SK-N-SH treated with all-trans-retinoic acid at 6 μM for 48 hours (cell line): ENCODE data around the gene PRTFDC1.

Source experiments
- ATAC-seq: fragments of 200-7000 bp; cut with Tn5 transposase; 3 replicates; pipeline ENCODE4 v1.9.1; 2020; ENCODE audit warnings: mild to moderate bottlenecking, moderate library complexity
- ARNTL ChIP-seq: fragments of 450-650 bp; formaldehyde crosslinking; IDR thresholded peaks from 2 replicates; pipeline ENCODE4 v1.5.0; 2020; ENCODE audit warnings: low read depth, mild to moderate bottlenecking, moderate library complexity, borderline replicate concordance
- BACH2 ChIP-seq: fragments of 250-450 bp; sonication (Bioruptor Pico); IDR thresholded peaks from 2 replicates; pipeline ENCODE4 v1.9.0; 2021; ENCODE audit warnings: mild to moderate bottlenecking, borderline replicate concordance
- CSDC2 ChIP-seq: fragments of 250-450 bp; sonication (Bioruptor Pico); IDR thresholded peaks from 2 replicates; pipeline ENCODE4 v1.5.0; 2020; ENCODE audit warnings: mild to moderate bottlenecking, moderate library complexity
- ESRRG ChIP-seq: fragments of 250-450 bp; sonication (Bioruptor Pico); IDR thresholded peaks from 2 replicates; pipeline ENCODE4 v1.6.1; 2021; ENCODE audit warnings: mild to moderate bottlenecking
- GLIS3 ChIP-seq: fragments of 250-450 bp; sonication (Bioruptor Pico); IDR thresholded peaks from 2 replicates; pipeline ENCODE4 v1.5.0; 2020; ENCODE audit warnings: mild to moderate bottlenecking, moderate library complexity
- ISL1 ChIP-seq: fragments of 250-450 bp; sonication (Bioruptor Pico); IDR thresholded peaks from 2 replicates; pipeline ENCODE4 v2.1.2; 2022; ENCODE audit warnings: mild to moderate bottlenecking, moderate library complexity
- OSR1 ChIP-seq: fragments of 250-450 bp; sonication (Bioruptor Pico); IDR thresholded peaks from 2 replicates; pipeline ENCODE4 v1.8.0; 2022; ENCODE audit warnings: moderate library complexity, mild to moderate bottlenecking, inconsistent platforms
- SNAI2 ChIP-seq: fragments of 250-450 bp; sonication (Bioruptor Pico); IDR thresholded peaks from 2 replicates; pipeline ENCODE4 v1.5.0; 2020; ENCODE audit warnings: mild to moderate bottlenecking, moderate library complexity
- TCF4 ChIP-seq: fragments of 250-450 bp; sonication (Bioruptor Pico); IDR thresholded peaks from 2 replicates; pipeline ENCODE4 v1.8.0; 2021; ENCODE audit warnings: mild to moderate bottlenecking, moderate library complexity, borderline replicate concordance
- TOX ChIP-seq: fragments of 250-450 bp; sonication (Bioruptor Pico); IDR thresholded peaks from 2 replicates; pipeline ENCODE4 v1.8.0; 2021; ENCODE audit warnings: mild to moderate bottlenecking, moderate library complexity, borderline replicate concordance
- ZFP3 ChIP-seq: fragments of 250-450 bp; sonication (Bioruptor Pico); IDR thresholded peaks from 2 replicates; pipeline ENCODE4 v1.5.0; 2020; ENCODE audit warnings: mild to moderate bottlenecking, moderate library complexity
- ZFP30 ChIP-seq: fragments of 450-650 bp; formaldehyde crosslinking; IDR thresholded peaks from 2 replicates; pipeline ENCODE4 v1.5.0; 2022; ENCODE audit warnings: mild to moderate bottlenecking, moderate library complexity
- ZNF565 ChIP-seq: fragments of 450-650 bp; formaldehyde crosslinking; conservative IDR thresholded peaks from 2 replicates; pipeline ENCODE4 v1.5.0; 2020; ENCODE audit warnings: low read depth, mild to moderate bottlenecking, moderate library complexity
- ZNF70 ChIP-seq: fragments of 450-650 bp; formaldehyde crosslinking; IDR thresholded peaks from 2 replicates; pipeline ENCODE4 v1.5.0; 2020; ENCODE audit warnings: mild to moderate bottlenecking, moderate library complexity
- ZNF8 ChIP-seq: fragments of 450-650 bp; formaldehyde crosslinking; IDR thresholded peaks from 2 replicates; pipeline ENCODE4 v1.5.0; 2020; ENCODE audit warnings: mild to moderate bottlenecking, moderate library complexity
- TF ChIP-seq, protein P1 (sequence below): fragments of 250-450 bp; sonication (Bioruptor Pico); IDR thresholded peaks from 2 replicates; pipeline ENCODE4 v1.5.0; 2020; ENCODE audit warnings: mild to moderate bottlenecking, moderate library complexity
- TF ChIP-seq, protein P2 (sequence below): fragments of 250-450 bp; sonication (Bioruptor Pico); IDR thresholded peaks from 2 replicates; pipeline ENCODE4 v1.5.1; 2021; ENCODE audit warnings: mild to moderate bottlenecking, moderate library complexity
- TF ChIP-seq, protein P3 (sequence below): fragments of 250-450 bp; sonication (Bioruptor Pico); IDR thresholded peaks from 2 replicates; pipeline ENCODE4 v1.8.0; 2021; ENCODE audit warnings: low read depth, mild to moderate bottlenecking, moderate library complexity, borderline replicate concordance
- TF ChIP-seq, protein P4 (sequence below): fragments of 250-450 bp; sonication (Bioruptor Pico); IDR thresholded peaks from 2 replicates; pipeline ENCODE4 v1.5.1; 2020; ENCODE audit warnings: low read depth, mild to moderate bottlenecking, moderate library complexity
- TF ChIP-seq, protein P5 (sequence below): fragments of 250-450 bp; sonication (Bioruptor Pico); IDR thresholded peaks from 2 replicates; pipeline ENCODE4 v1.8.0; 2020; ENCODE audit warnings: mild to moderate bottlenecking, moderate library complexity, borderline replicate concordance

The PRTFDC1 gene

DNA sequence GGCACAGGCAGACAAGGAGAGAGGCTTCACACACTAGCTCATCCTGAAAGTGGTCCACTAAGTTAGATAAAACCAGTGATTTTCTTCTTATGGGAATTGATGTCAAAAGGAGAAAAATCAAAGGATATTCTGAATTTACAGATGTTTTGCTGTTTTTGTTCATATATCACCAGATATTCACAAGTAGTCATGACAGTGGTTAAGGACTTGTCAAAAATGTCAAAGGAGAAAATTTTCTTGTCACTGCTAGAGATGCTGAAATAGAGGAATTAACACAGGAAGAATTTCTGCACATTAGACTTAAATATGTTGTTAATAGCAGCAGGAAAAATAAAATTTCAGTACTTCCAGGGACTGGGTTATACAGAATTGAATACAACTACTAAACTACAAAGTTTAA lies 78.3 kb downstream of the PRTFDC1 start:
- TF ChIP-seq BACH2: no peak
- no peak for TF ChIP-seq OSR1 (CRISPR knock-in tag)
- no peak for TF ChIP-seq ESRRG
- TF ChIP-seq GLIS3 (CRISPR knock-in tag): no peak
- no peak for TF ChIP-seq SNAI2
- TF ChIP-seq CSDC2 (CRISPR knock-in tag): no peak
- no peak for TF ChIP-seq TOX (CRISPR knock-in tag)
- TF ChIP-seq, protein P1, sequence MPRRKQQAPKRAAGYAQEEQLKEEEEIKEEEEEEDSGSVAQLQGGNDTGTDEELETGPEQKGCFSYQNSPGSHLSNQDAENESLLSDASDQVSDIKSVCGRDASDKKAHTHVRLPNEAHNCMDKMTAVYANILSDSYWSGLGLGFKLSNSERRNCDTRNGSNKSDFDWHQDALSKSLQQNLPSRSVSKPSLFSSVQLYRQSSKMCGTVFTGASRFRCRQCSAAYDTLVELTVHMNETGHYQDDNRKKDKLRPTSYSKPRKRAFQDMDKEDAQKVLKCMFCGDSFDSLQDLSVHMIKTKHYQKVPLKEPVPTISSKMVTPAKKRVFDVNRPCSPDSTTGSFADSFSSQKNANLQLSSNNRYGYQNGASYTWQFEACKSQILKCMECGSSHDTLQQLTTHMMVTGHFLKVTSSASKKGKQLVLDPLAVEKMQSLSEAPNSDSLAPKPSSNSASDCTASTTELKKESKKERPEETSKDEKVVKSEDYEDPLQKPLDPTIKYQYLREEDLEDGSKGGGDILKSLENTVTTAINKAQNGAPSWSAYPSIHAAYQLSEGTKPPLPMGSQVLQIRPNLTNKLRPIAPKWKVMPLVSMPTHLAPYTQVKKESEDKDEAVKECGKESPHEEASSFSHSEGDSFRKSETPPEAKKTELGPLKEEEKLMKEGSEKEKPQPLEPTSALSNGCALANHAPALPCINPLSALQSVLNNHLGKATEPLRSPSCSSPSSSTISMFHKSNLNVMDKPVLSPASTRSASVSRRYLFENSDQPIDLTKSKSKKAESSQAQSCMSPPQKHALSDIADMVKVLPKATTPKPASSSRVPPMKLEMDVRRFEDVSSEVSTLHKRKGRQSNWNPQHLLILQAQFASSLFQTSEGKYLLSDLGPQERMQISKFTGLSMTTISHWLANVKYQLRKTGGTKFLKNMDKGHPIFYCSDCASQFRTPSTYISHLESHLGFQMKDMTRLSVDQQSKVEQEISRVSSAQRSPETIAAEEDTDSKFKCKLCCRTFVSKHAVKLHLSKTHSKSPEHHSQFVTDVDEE: no peak
- no peak for TF ChIP-seq ZFP3 (CRISPR knock-in tag)
- TF ChIP-seq TCF4 (CRISPR knock-in tag): no peak
- no peak for ATAC-seq

DNA sequence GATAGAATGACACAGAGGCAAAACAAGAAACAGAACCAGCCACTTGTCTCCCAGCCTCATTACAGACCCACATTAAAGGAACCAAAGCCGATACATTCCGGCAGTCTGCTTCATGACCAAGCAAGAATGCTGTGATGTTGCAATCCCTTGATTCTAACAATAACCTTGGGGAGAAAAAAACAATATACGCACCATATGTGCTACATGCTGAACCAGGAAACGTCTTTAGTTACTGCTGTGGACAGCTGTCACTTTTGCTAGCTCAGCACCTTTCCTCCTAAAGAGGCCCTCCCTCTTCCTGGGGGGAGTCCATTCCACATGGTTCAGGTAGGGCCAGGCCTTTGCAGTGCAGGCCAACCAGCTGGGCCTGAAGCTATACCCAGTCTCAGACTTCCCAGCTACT lies 79.1 kb downstream of the PRTFDC1 start:
- ATAC-seq: peak; percentile 40
- TF ChIP-seq, protein P2, sequence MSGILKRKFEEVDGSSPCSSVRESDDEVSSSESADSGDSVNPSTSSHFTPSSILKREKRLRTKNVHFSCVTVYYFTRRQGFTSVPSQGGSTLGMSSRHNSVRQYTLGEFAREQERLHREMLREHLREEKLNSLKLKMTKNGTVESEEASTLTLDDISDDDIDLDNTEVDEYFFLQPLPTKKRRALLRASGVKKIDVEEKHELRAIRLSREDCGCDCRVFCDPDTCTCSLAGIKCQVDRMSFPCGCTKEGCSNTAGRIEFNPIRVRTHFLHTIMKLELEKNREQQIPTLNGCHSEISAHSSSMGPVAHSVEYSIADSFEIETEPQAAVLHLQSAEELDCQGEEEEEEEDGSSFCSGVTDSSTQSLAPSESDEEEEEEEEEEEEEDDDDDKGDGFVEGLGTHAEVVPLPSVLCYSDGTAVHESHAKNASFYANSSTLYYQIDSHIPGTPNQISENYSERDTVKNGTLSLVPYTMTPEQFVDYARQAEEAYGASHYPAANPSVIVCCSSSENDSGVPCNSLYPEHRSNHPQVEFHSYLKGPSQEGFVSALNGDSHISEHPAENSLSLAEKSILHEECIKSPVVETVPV: no peak
- peak; percentile 62; the same call in 1 of the 2 replicates for TF ChIP-seq ISL1 (CRISPR knock-in tag)

DNA sequence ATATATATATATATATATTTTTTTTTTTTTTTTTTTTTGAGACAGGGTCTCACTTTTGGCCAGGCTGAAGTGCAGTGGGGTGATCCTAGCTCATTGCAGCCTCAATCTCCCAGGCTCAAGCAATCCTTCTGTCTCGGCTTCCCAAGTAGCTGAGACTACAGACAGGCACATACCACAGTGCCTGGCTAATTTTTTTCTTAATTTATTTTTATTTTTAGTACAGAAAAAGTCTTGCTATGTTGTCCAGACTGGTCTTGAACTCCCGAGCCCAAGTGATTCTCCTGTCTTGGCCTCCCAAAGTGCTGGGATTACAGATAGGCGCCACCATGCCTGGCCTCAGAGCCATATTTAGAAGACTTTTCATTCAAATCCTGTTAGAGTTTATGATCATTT lies 79.6 kb downstream of the PRTFDC1 start:
- no peak for ATAC-seq

More for the DNA sequence above, 79.6 kb downstream of the PRTFDC1 start:
- no peak for TF ChIP-seq ZNF8 (CRISPR knock-in tag)
- TF ChIP-seq, protein P3, sequence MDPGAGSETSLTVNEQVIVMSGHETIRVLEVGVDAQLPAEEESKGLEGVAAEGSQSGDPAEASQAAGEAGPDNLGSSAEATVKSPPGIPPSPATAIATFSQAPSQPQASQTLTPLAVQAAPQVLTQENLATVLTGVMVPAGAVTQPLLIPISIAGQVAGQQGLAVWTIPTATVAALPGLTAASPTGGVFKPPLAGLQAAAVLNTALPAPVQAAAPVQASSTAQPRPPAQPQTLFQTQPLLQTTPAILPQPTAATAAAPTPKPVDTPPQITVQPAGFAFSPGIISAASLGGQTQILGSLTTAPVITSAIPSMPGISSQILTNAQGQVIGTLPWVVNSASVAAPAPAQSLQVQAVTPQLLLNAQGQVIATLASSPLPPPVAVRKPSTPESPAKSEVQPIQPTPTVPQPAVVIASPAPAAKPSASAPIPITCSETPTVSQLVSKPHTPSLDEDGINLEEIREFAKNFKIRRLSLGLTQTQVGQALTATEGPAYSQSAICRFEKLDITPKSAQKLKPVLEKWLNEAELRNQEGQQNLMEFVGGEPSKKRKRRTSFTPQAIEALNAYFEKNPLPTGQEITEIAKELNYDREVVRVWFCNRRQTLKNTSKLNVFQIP (CRISPR knock-in tag): no peak
- no peak for TF ChIP-seq ZFP30 (CRISPR knock-in tag)
- TF ChIP-seq ZFP3 (CRISPR knock-in tag): no peak
- TF ChIP-seq, protein P4, sequence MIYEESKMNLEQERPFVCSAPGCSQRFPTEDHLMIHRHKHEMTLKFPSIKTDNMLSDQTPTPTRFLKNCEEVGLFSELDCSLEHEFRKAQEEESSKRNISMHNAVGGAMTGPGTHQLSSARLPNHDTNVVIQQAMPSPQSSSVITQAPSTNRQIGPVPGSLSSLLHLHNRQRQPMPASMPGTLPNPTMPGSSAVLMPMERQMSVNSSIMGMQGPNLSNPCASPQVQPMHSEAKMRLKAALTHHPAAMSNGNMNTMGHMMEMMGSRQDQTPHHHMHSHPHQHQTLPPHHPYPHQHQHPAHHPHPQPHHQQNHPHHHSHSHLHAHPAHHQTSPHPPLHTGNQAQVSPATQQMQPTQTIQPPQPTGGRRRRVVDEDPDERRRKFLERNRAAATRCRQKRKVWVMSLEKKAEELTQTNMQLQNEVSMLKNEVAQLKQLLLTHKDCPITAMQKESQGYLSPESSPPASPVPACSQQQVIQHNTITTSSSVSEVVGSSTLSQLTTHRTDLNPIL (CRISPR knock-in tag): no peak
- TF ChIP-seq ZNF565 (CRISPR knock-in tag): no peak
- no peak for TF ChIP-seq TOX (CRISPR knock-in tag)
- no peak for TF ChIP-seq SNAI2
- no peak for TF ChIP-seq BACH2
- TF ChIP-seq ESRRG: no peak
- no peak for TF ChIP-seq ARNTL (CRISPR knock-in tag)
- no peak for TF ChIP-seq OSR1 (CRISPR knock-in tag)
- TF ChIP-seq TCF4 (CRISPR knock-in tag): no peak
- no peak for TF ChIP-seq ISL1 (CRISPR knock-in tag)
- TF ChIP-seq, protein P5, sequence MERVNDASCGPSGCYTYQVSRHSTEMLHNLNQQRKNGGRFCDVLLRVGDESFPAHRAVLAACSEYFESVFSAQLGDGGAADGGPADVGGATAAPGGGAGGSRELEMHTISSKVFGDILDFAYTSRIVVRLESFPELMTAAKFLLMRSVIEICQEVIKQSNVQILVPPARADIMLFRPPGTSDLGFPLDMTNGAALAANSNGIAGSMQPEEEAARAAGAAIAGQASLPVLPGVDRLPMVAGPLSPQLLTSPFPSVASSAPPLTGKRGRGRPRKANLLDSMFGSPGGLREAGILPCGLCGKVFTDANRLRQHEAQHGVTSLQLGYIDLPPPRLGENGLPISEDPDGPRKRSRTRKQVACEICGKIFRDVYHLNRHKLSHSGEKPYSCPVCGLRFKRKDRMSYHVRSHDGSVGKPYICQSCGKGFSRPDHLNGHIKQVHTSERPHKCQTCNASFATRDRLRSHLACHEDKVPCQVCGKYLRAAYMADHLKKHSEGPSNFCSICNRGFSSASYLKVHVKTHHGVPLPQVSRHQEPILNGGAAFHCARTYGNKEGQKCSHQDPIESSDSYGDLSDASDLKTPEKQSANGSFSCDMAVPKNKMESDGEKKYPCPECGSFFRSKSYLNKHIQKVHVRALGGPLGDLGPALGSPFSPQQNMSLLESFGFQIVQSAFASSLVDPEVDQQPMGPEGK (CRISPR knock-in tag): no peak
- no peak for TF ChIP-seq ZNF70 (CRISPR knock-in tag)
- TF ChIP-seq, protein P1: no peak
